GM10847 (cell line): Measurements from ENCODE around the gene CSNK1A1.

ENCODE experiments used
- POLR2A ChIP-seq: IDR thresholded peaks from 2 replicates; pipeline ENCODE4 v1.6.1; 2011; ENCODE audit not compliant: insufficient read length; ENCODE audit errors: extremely low read depth

CSNK1A1 gene

GRCh38 chr5:149459891-149460290, 91.3 kb downstream of the CSNK1A1 start:
- TF ChIP-seq POLR2A: no peak

GRCh38 chr5:149457393-149457763, 93.9 kb downstream of the CSNK1A1 start:
- TF ChIP-seq POLR2A: no peak

- no peak for TF ChIP-seq POLR2A
Measured at GRCh38 chr5:149456597-149457392, 94.4 kb downstream of the CSNK1A1 start.

- TF ChIP-seq POLR2A: no peak
Measured at GRCh38 chr5:149455889-149456409, 95.3 kb downstream of the CSNK1A1 start.

- TF ChIP-seq POLR2A: no peak
Measured at GRCh38 chr5:149453618-149454415, 97.4 kb downstream of the CSNK1A1 start.

- no peak for TF ChIP-seq POLR2A
Measured at GRCh38 chr5:149452665-149453617, 98.3 kb downstream of the CSNK1A1 start.

GRCh38 chr5:149452007-149452664, 99.1 kb downstream of the CSNK1A1 start:
- TF ChIP-seq POLR2A: no peak

GRCh38 chr5:149450199-149450598, 101.0 kb downstream of the CSNK1A1 start:
- no peak for TF ChIP-seq POLR2A

- TF ChIP-seq POLR2A: no peak
Measured at GRCh38 chr5:149448831-149449714, 102.2 kb downstream of the CSNK1A1 start.

GRCh38 chr5:149448431-149448830, 102.8 kb downstream of the CSNK1A1 start:
- TF ChIP-seq POLR2A: no peak

GRCh38 chr5:149447373-149448367, 103.6 kb downstream of the CSNK1A1 start:
- TF ChIP-seq POLR2A: no peak

GRCh38 chr5:149445739-149446369, 105.4 kb downstream of the CSNK1A1 start:
- no peak for TF ChIP-seq POLR2A

GRCh38 chr5:149445343-149445738, 105.9 kb downstream of the CSNK1A1 start:
- no peak for TF ChIP-seq POLR2A
